OCI-LY7 (cell line): ENCODE data around the gene GPR142. TPM values are rescaled to one million over a fixed set of nuclear protein-coding genes. Genes with fewer than 3 reads are reported as not detected.

ENCODE experiments used
- BruUV-seq: library from RNA; stranded (reverse); fragments of 400-500 nt; replicated peaks from 2 replicates; lab custom pipeline; 2021; lab: Mats Ljungman, UMichigan
- CTCF ChIA-PET: fragments of 300-600 bp; sonication (Branson Sonifier 250); formaldehyde crosslinking; loops from one replicate; lab custom pipeline; 2022; ENCODE audit warnings: antibody characterized with exemption; ENCODE audit not compliant: unreplicated experiment; lab: Charles Lee
- POLR2A ChIA-PET: fragments of 300-600 bp; sonication (Branson Sonifier 250); formaldehyde crosslinking; loops from one replicate; lab custom pipeline; 2022; ENCODE audit warnings: antibody characterized with exemption; lab: Charles Lee
- DNase-seq: peaks from one replicate; pipeline ENCODE4 v3.0.0-alpha.2; 2015; ENCODE audit warnings: low spot score
- H2AFZ ChIP-seq: fragments of 200-600 bp; sonication (generic), shearing (Covaris generic); 2 replicates; pipeline ENCODE4 v1.6.1; 2014; ENCODE audit warnings: mild to moderate bottlenecking, antibody characterized with exemption, low read length, moderate library complexity
- H3K27ac ChIP-seq: fragments of 200-600 bp; sonication (generic); 2 replicates; pipeline ENCODE4 v1.5.1; 2014; ENCODE audit warnings: mixed run types, low read depth, mild to moderate bottlenecking, moderate library complexity, low read length, inconsistent platforms; ENCODE audit not compliant: poor library complexity, severe bottlenecking
- H3K36me3 ChIP-seq: fragments of 200-600 bp; sonication (generic); 2 replicates; pipeline ENCODE4 v1.6.1; 2014; ENCODE audit warnings: mild to moderate bottlenecking, antibody characterized with exemption, low read length, moderate library complexity, mixed read lengths; ENCODE audit not compliant: insufficient read depth
- H3K4me1 ChIP-seq: fragments of 200-600 bp; sonication (generic); 2 replicates; pipeline ENCODE4 v1.5.1; 2014; ENCODE audit warnings: mild to moderate bottlenecking, low read length; ENCODE audit not compliant: insufficient read depth, poor library complexity, severe bottlenecking
- H3K4me2 ChIP-seq: fragments of 200-600 bp; sonication (generic); 2 replicates; pipeline ENCODE4 v1.6.1; 2014; ENCODE audit warnings: mild to moderate bottlenecking, low read length
- H3K4me3 ChIP-seq: fragments of 200-600 bp; sonication (generic); 2 replicates; pipeline ENCODE4 v1.5.1; 2014; ENCODE audit warnings: mild to moderate bottlenecking, low read depth, low read length; ENCODE audit not compliant: poor library complexity, severe bottlenecking
- H3K79me2 ChIP-seq: fragments of 200-600 bp; sonication (generic); 2 replicates; pipeline ENCODE4 v1.6.1; 2016; ENCODE audit warnings: low read depth, mild to moderate bottlenecking, low read length, moderate library complexity, mixed read lengths; ENCODE audit not compliant: insufficient read depth
- H3K9me2 ChIP-seq: fragments of 200-600 bp; sonication (generic); 2 replicates; pipeline ENCODE4 v1.6.1; 2016; ENCODE audit warnings: mild to moderate bottlenecking, low read length, mixed read lengths; ENCODE audit not compliant: insufficient read depth
- H3K9me3 ChIP-seq: fragments of 200-600 bp; sonication (generic); 2 replicates; pipeline ENCODE4 v1.6.1; 2014; ENCODE audit warnings: mild to moderate bottlenecking, mixed run types, low read length, mixed read lengths
- H4K20me1 ChIP-seq: fragments of 200-600 bp; sonication (generic); 2 replicates; pipeline ENCODE4 v1.6.1; 2014; ENCODE audit warnings: mild to moderate bottlenecking, antibody characterized with exemption, low read length, moderate library complexity, mixed read lengths; ENCODE audit not compliant: insufficient read depth
- CTCF ChIP-seq: fragments of 200-600 bp; sonication (generic); conservative IDR thresholded peaks from 2 replicates; pipeline ENCODE4 v1.5.1; 2014; ENCODE audit warnings: mild to moderate bottlenecking, antibody characterized with exemption, low read length, moderate library complexity, mixed read lengths
- EZH2phosphoT487 ChIP-seq: fragments of 200-600 bp; sonication (generic); IDR thresholded peaks from 2 replicates; pipeline ENCODE4 v1.6.1; 2018; ENCODE audit warnings: low read depth, borderline replicate concordance, mild to moderate bottlenecking, mixed run types, antibody characterized with exemption, low read length, moderate library complexity, mixed read lengths
- intact Hi-C: fragments of 100-400 bp; cut with micrococcal nuclease; formaldehyde crosslinking; loops from one replicate; pipeline ENCODE4 v1.10.0; 2022; ENCODE audit not compliant: unreplicated experiment
- total RNA-seq, 2 experiments: library from RNA; depleted of rRNA in 1 of 2; stranded (reverse); fragments of >200 nt in 1 of 2; shearing (Covaris generic) in 1 of 2; gene quantifications; 2 replicates each; pipeline ENCODE4 v1.2.3, GENCODE V29; 2014 to 2022

The GPR142 gene
- total RNA-seq, 2 experiments from 2014 or later: not detected

GRCh38 chr17:74371653-74372147, 4.4 kb downstream of the GPR142 start:
- Histone ChIP-seq H3K79me2 (no peaks in the 10 kb centered on the region), H4K20me1 (no peaks in the 10 kb centered on the region), H2AFZ (no peak overlapping the region), H3K4me1 (peaks cover 6% of the 10 kb centered on the region), H3K9me2 (no peaks in the 10 kb centered on the region), H3K4me2 (no peak overlapping the region), H3K9me3 (no peaks in the 10 kb centered on the region), H3K4me3 (no peak overlapping the region), H3K36me3 (no peaks in the 10 kb centered on the region), H3K27ac (no peak overlapping the region)
- BruUV-seq: no TSS peak
- POLR2A ChIA-PET: interaction anchor here (1.3 kb wide), 1 partner anchor 7 kb away, joined by 4 read pairs; no protein-coding TSS in a partner anchor
- intact Hi-C loops: no loop called here
- no peak for TF ChIP-seq CTCF
- TF ChIP-seq EZH2phosphoT487: no peak
- DNase-seq: no peak
- CTCF ChIA-PET: no interaction called here

- H3K36me3 ChIP-seq: no peaks in the 10 kb centered on the region
- no peaks in the 10 kb centered on the region for H3K9me2 ChIP-seq
- CTCF ChIA-PET: no interaction called here
- peaks cover 6% of the 10 kb centered on the region for H3K4me1 ChIP-seq
- no peak overlapping the region for H3K4me3 ChIP-seq
- no peak overlapping the region for H3K4me2 ChIP-seq
- intact Hi-C loops: no loop called here
- no peak overlapping the region for H2AFZ ChIP-seq
- no TSS peak for BruUV-seq
- H4K20me1 ChIP-seq: no peaks in the 10 kb centered on the region
- no peak for TF ChIP-seq EZH2phosphoT487
- POLR2A ChIA-PET: no interaction called here
- no peaks in the 10 kb centered on the region for H3K79me2 ChIP-seq
- H3K27ac ChIP-seq: no peak overlapping the region
- DNase-seq: no peak
- no peaks in the 10 kb centered on the region for H3K9me3 ChIP-seq
Measured at GRCh38 chr17:74372426-74372825, 5.1 kb downstream of the GPR142 start.

- TF ChIP-seq CTCF (no peak), EZH2phosphoT487 (no peak)
- no TSS peak for BruUV-seq
- no peak for DNase-seq
- Histone ChIP-seq H2AFZ (no peak overlapping the region), H3K4me3 (no peak overlapping the region), H3K4me1 (peaks cover 4% of the 10 kb centered on the region), H4K20me1 (no peaks in the 10 kb centered on the region), H3K79me2 (no peaks in the 10 kb centered on the region), H3K9me3 (no peaks in the 10 kb centered on the region), H3K9me2 (no peaks in the 10 kb centered on the region), H3K4me2 (no peak overlapping the region), H3K36me3 (no peaks in the 10 kb centered on the region), H3K27ac (no peak overlapping the region)
- intact Hi-C loops: no loop called here
- POLR2A ChIA-PET: interaction anchor here (0.7 to 1.1 kb wide), 3 partner anchors 11 to 82 kb away, joined by 3 to 7 read pairs (median 4); no protein-coding TSS in a partner anchor
- CTCF ChIA-PET: interaction anchor here (0.6 to 0.8 kb wide), 3 partner anchors 84 to 228 kb away, joined by 3 to 5 read pairs (median 4); no protein-coding TSS in a partner anchor
Measured at GRCh38 chr17:74373838-74374606, 6.7 kb downstream of the GPR142 start.
